Activated B cell treated with CpG ODN at 0.5 μM for 24 hours (primary cell): Measurements from ENCODE around the gene PPP3R2. TPM values are rescaled to one million over a fixed set of nuclear protein-coding genes. Genes with fewer than 3 reads are reported as not detected.

ENCODE experiments used
- ATAC-seq: fragments of 200-7000 bp; cut with Tn5 transposase; one replicate; pipeline ENCODE4 v1.10.0; 2021; ENCODE audit warnings: low read depth, mild to moderate bottlenecking, moderate library complexity
- CTCF ChIA-PET: fragments of 350-600 bp; sonication (Branson Sonifier 250); formaldehyde crosslinking; loops from one replicate; lab custom pipeline; 2021; ENCODE audit warnings: antibody characterized with exemption; lab: Charles Lee
- POLR2A ChIA-PET: fragments of 350-600 bp; sonication (Branson Sonifier 250); formaldehyde crosslinking; loops from one replicate; lab custom pipeline; 2021; ENCODE audit warnings: antibody characterized with exemption; lab: Charles Lee
- DNase-seq: peaks from one replicate; pipeline ENCODE4 v3.0.0; 2022
- H3K27ac Mint-ChIP-seq: one replicate; pipeline ENCODE4 v1.8.0; 2020; ENCODE audit warnings: mixed read lengths
- H3K27me3 Mint-ChIP-seq: one replicate; pipeline ENCODE4 v1.8.0; 2021; ENCODE audit warnings: mixed read lengths
- H3K36me3 Mint-ChIP-seq: one replicate; pipeline ENCODE4 v1.8.0; 2021; ENCODE audit warnings: low read depth, mixed read lengths
- H3K4me1 Mint-ChIP-seq: one replicate; pipeline ENCODE4 v1.8.0; 2021; ENCODE audit warnings: mixed read lengths
- H3K4me3 Mint-ChIP-seq: one replicate; pipeline ENCODE4 v1.8.0; 2020; ENCODE audit warnings: mild to moderate bottlenecking, mixed read lengths
- H3K9me3 Mint-ChIP-seq: one replicate; pipeline ENCODE4 v1.8.0; 2020; ENCODE audit warnings: mixed read lengths
- CTCF ChIP-seq: fragments of 200-600 bp; IDR thresholded peaks from one replicate; pipeline ENCODE4 v1.8.0; 2022; ENCODE audit warnings: antibody characterized with exemption, mild to moderate bottlenecking
- intact Hi-C: fragments of 100-400 bp; cut with micrococcal nuclease; formaldehyde crosslinking; loops from one replicate; pipeline ENCODE4 v1.15.1; 2024
- total RNA-seq: library from RNA; stranded (reverse); gene quantifications from 2 replicates; pipeline ENCODE4 v1.2.3, GENCODE V29; 2022

Gene PPP3R2, protein sequence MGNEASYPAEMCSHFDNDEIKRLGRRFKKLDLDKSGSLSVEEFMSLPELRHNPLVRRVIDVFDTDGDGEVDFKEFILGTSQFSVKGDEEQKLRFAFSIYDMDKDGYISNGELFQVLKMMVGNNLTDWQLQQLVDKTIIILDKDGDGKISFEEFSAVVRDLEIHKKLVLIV
- not detected in 2 replicates for total RNA-seq

DNA sequence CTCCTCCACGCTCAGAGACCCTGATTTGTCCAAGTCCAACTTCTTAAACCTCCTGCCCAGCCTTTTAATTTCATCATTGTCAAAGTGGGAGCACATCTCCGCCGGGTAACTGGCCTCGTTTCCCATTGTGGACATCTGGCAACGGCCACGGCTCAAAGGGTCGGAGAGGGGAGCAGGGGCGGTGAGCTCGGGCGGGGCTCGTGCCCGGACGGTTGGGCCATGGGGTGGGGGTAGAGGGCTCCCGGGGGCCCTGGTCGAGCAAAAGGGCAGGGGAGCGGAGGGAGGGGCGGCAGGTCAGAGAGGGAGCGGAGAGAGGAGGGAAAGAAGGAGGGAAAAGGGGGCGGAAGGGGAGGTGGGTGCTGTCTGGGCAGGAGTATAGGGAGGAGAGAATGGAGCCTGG lies at the start of gene PPP3R2:
TSS of gene PPP3R2 (minus strand) at position 174 of the 400 bp plus-strand sequence. CDS start at position 126, 48 bp downstream.
- H3K27ac Mint-ChIP-seq: no peak within 1 kb of the TSS
- H3K27me3 Mint-ChIP-seq: peaks cover 4% of the 10 kb centered on the region
- intact Hi-C loops: no loop called here
- H3K36me3 Mint-ChIP-seq: no peaks in the 10 kb centered on the region
- TF ChIP-seq CTCF: no peak
- no peak within 1 kb of the TSS for H3K4me3 Mint-ChIP-seq
- ChIA-PET CTCF (no interaction called here), POLR2A (no interaction called here)
- H3K9me3 Mint-ChIP-seq: no peaks in the 10 kb centered on the region
- no peak for DNase-seq
- ATAC-seq: no peak
- H3K4me1 Mint-ChIP-seq: no peaks in the 10 kb centered on the region

DNA sequence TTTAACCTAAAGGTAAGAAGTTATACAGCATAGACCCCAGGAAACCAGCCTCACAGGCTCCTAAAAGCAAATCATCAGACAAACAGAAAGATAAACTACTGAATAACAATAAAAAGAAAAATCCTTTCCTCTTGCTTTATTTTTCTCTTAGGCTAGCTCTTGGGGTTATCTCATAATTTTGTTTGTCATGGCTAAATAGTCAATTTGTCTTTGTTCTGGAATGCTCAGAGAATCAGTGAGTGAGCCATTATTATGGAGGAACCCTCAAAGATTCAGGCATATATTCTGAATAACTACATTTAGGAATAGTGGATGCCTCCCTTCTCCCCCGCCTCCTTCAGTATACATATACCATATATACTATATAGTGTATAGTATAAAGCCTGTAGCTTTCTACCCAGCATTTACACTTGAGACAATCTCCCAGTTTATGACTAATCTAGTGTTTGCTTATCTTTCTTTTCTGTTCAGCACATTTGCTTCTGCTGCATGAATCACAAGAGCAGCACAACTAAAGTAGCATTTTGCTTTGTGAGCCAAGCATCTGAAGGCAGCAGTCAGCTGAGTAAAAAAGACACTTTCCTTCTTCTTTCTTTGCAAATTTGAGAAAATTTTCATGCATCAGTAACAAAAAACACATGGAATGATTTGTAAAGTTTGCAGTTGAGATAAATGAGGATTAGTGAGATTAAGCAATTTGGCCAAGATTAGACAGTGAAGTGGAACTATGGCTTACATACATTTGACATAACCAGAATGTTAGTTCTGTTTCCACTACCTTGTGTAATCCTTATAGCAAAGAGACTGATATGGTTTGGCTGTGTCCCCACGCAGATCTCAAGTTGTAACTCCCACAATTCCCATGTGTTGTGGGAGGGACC lies 45.3 kb upstream of the PPP3R2 start:
- CTCF ChIA-PET: no interaction called here

GRCh38 chr9:101639311-101639710 lies 44.5 kb upstream of the PPP3R2 start:
- Mint-ChIP-seq H3K4me1 (no peaks in the 10 kb centered on the region), H3K9me3 (peaks cover 6% of the 10 kb centered on the region), H3K27ac (no peak overlapping the region), H3K36me3 (no peaks in the 10 kb centered on the region), H3K27me3 (no peaks in the 10 kb centered on the region), H3K4me3 (no peak overlapping the region)
- intact Hi-C loops: no loop called here
- ChIA-PET CTCF (no interaction called here), POLR2A (no interaction called here)
- DNase-seq (no peak), ATAC-seq (no peak)
- no peak for TF ChIP-seq CTCF

More for the DNA sequence above, 45.3 kb upstream of the PPP3R2 start:
- DNase-seq: no peak
- Mint-ChIP-seq H3K9me3 (peaks cover 7% of the 10 kb centered on the region), H3K27me3 (no peaks in the 10 kb centered on the region), H3K36me3 (no peaks in the 10 kb centered on the region), H3K4me3 (no peak overlapping the region), H3K27ac (no peak overlapping the region), H3K4me1 (no peaks in the 10 kb centered on the region)
- POLR2A ChIA-PET: no interaction called here
- TF ChIP-seq CTCF: no peak
- intact Hi-C loops: no loop called here
- ATAC-seq: no peak

- Mint-ChIP-seq H3K36me3 (no peaks in the 10 kb centered on the region), H3K9me3 (no peaks in the 10 kb centered on the region), H3K27ac (no peak overlapping the region), H3K4me1 (no peaks in the 10 kb centered on the region), H3K4me3 (no peak overlapping the region), H3K27me3 (no peaks in the 10 kb centered on the region)
- ChIA-PET POLR2A (no interaction called here), CTCF (no interaction called here)
- intact Hi-C loops: no loop called here
- no peak for ATAC-seq
- DNase-seq: no peak
- no peak for TF ChIP-seq CTCF
Observed at GRCh38 chr9:101636247-101636646, 41.5 kb upstream of the PPP3R2 start.

DNA sequence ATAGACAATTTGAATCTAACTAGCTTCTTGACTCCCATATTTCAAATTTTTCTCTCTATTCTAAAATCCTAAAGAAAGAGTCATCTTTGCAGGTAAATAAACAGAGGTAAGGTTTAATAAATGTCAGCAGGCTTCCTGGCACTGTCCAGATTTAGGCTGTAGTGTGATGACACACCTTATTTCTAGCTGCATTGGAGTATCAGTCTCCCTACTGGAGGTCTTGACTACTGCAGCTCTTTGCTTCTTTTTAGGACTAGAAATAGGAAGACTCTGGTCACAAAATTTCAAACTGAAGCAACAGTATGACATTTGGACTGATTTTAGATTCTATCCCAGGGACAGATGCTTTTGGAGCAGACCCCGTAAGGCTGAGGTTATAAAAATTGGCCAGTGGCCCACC lies 40.7 kb upstream of the PPP3R2 start:
- ChIA-PET POLR2A (no interaction called here), CTCF (no interaction called here)
- Mint-ChIP-seq H3K27me3 (no peaks in the 10 kb centered on the region), H3K4me1 (no peaks in the 10 kb centered on the region), H3K27ac (no peak overlapping the region), H3K4me3 (no peak overlapping the region), H3K36me3 (no peaks in the 10 kb centered on the region), H3K9me3 (no peaks in the 10 kb centered on the region)
- intact Hi-C loops: no loop called here
- TF ChIP-seq CTCF: no peak
- ATAC-seq: no peak
- DNase-seq: no peak
